Endothelial cell of umbilical vein (primary cell): ENCODE results near the gene ZFY. TPM values are rescaled to one million over a fixed set of nuclear protein-coding genes. Genes with fewer than 3 reads are reported as not detected.

Source experiments
- BruUV-seq: library from RNA; stranded (reverse); fragments of 400-500 nt; replicated peaks from 2 replicates; lab custom pipeline; 2021; lab: Mats Ljungman, UMichigan
- CTCF ChIA-PET: fragments of 300-600, 350-600 bp; sonication (Branson Sonifier 250); formaldehyde crosslinking; loops from one replicate; lab custom pipeline; 2021; ENCODE audit warnings: antibody characterized with exemption, inconsistent platforms; lab: Charles Lee
- POLR2A ChIA-PET: fragments of 300-600, 350-600 bp; sonication (Branson Sonifier 250); formaldehyde crosslinking; loops from one replicate; lab custom pipeline; 2021; ENCODE audit warnings: antibody characterized with exemption, inconsistent platforms; lab: Charles Lee
- DNase-seq: peaks from one replicate; pipeline ENCODE4 v3.0.0-alpha.2; 2011; ENCODE audit warnings: low read depth, low spot score
- FAIRE-seq: peaks from 2 replicates; lab custom pipeline; 2011; peaks lifted over from hg19 to GRCh38; lab: Jason Lieb, UNC
- H2AFZ ChIP-seq: 2 replicates; pipeline ENCODE4 v1.6.0; 2012; ENCODE audit warnings: low read depth, low read length, control low read depth, inconsistent platforms
- H3K27ac ChIP-seq: 2 replicates; pipeline ENCODE4 v1.5.1; 2011; ENCODE audit warnings: low read depth, mild to moderate bottlenecking, control low read depth, low read length, moderate library complexity; ENCODE audit not compliant: insufficient read depth
- H3K27me3 ChIP-seq, 2 experiments: 2 replicates each; pipeline versions ENCODE4 v1.6.0 to v1.6.1; 2011; ENCODE audit warnings: low read length in 2 of 2, mixed read lengths in 1 of 2; ENCODE audit not compliant: control insufficient read depth in 2 of 2, insufficient read depth in 2 of 2
- H3K36me3 ChIP-seq, 2 experiments: 2 replicates in 1 of 2; 3 replicates in 1 of 2; pipeline ENCODE4 v1.5.1; 2011; ENCODE audit warnings: low read length in 2 of 2, mild to moderate bottlenecking in 1 of 2, moderate library complexity in 1 of 2; ENCODE audit not compliant: control insufficient read depth in 2 of 2, insufficient read depth in 2 of 2; ENCODE audit errors: extremely low read depth in 1 of 2
- H3K4me1 ChIP-seq: 3 replicates; pipeline ENCODE4 v1.5.1; 2011; ENCODE audit warnings: mild to moderate bottlenecking, low read length; ENCODE audit not compliant: control insufficient read depth, insufficient read depth; ENCODE audit errors: extremely low read depth
- H3K4me2 ChIP-seq: 2 replicates; pipeline ENCODE4 v1.6.1; 2011; ENCODE audit warnings: low read length, control low read depth, mixed read lengths; ENCODE audit not compliant: insufficient read depth
- H3K4me3 ChIP-seq, 3 experiments: fragments of 200-600 bp in 1 of 3; sonication (generic), shearing (Covaris generic) in 1 of 3; replicated peaks in 1 of 3; 2 replicates each; pipeline ENCODE4 v1.5.1; 2011 to 2016; ENCODE audit warnings: control low read depth in 3 of 3, low read length in 3 of 3, mild to moderate bottlenecking in 2 of 3, inconsistent platforms in 1 of 3, low read depth in 1 of 3, moderate library complexity in 1 of 3; ENCODE audit not compliant: insufficient read depth in 1 of 3
- H3K79me2 ChIP-seq: 2 replicates; pipeline ENCODE4 v1.6.0; 2012; ENCODE audit warnings: low read length, inconsistent platforms; ENCODE audit not compliant: control insufficient read depth, insufficient read depth
- H3K9ac ChIP-seq: replicated peaks from 2 replicates; pipeline ENCODE3; 2011; ENCODE audit warnings: low read length, control low read depth; ENCODE audit not compliant: insufficient read depth; ENCODE audit errors: extremely low read depth
- H3K9me1 ChIP-seq: replicated peaks from 3 replicates; pipeline ENCODE4 v1.6.0; 2011; ENCODE audit warnings: mild to moderate bottlenecking, low read length; ENCODE audit not compliant: control insufficient read depth, insufficient read depth; ENCODE audit errors: extremely low read depth
- H3K9me3 ChIP-seq: replicated peaks from 2 replicates; pipeline ENCODE4 v1.5.1; 2012; ENCODE audit warnings: low read length, inconsistent platforms; ENCODE audit not compliant: control insufficient read depth, insufficient read depth
- H4K20me1 ChIP-seq: replicated peaks from 2 replicates; pipeline ENCODE3; 2011; ENCODE audit warnings: mild to moderate bottlenecking, low read length; ENCODE audit not compliant: control insufficient read depth, insufficient read depth; ENCODE audit errors: extremely low read depth
- CTCF ChIP-seq, 2 donors: IDR thresholded peaks; 1 replicate in 1 of 2; 2 replicates in 1 of 2; pipeline ENCODE4 v1.5.1; 2011; ENCODE audit warnings: low read length in 2 of 2, mild to moderate bottlenecking in 2 of 2, moderate library complexity in 2 of 2, control low read depth in 1 of 2, inconsistent platforms in 1 of 2, low read depth in 1 of 2; ENCODE audit not compliant: insufficient read depth in 1 of 2; ENCODE audit errors: extremely low read depth in 1 of 2
- EZH2 ChIP-seq: IDR thresholded peaks from 2 replicates; pipeline ENCODE4 v1.6.1; 2012; ENCODE audit warnings: borderline replicate concordance, low read depth, mild to moderate bottlenecking, moderate library complexity, low read length, inconsistent platforms; ENCODE audit not compliant: severe bottlenecking
- FOS ChIP-seq: IDR thresholded peaks from 2 replicates; pipeline ENCODE4 v1.6.1; 2011; ENCODE audit warnings: mild to moderate bottlenecking, low read length, moderate library complexity, borderline replicate concordance; ENCODE audit not compliant: insufficient read depth
- GATA2 ChIP-seq: IDR thresholded peaks from 2 replicates; pipeline ENCODE4 v1.7.0; 2011; ENCODE audit warnings: low read depth, mild to moderate bottlenecking, moderate library complexity, mixed read lengths, low read length; ENCODE audit not compliant: insufficient read length, insufficient read depth
- JUN ChIP-seq: IDR thresholded peaks from 2 replicates; pipeline ENCODE4 v1.6.1; 2011; ENCODE audit warnings: borderline replicate concordance, low read depth; ENCODE audit not compliant: insufficient read length, insufficient read depth
- MAX ChIP-seq: IDR thresholded peaks from 2 replicates; pipeline ENCODE4 v1.6.1; 2011; ENCODE audit not compliant: insufficient read depth, insufficient read length
- MYC ChIP-seq: IDR thresholded peaks from one replicate; pipeline ENCODE4 v1.6.1; 2011; ENCODE audit warnings: mild to moderate bottlenecking, low read depth, low read length
- POLR2A ChIP-seq: IDR thresholded peaks from 2 replicates; pipeline ENCODE4 v1.6.1; 2012; ENCODE audit warnings: low read depth, mild to moderate bottlenecking, control low read depth, low read length
- POLR2AphosphoS5 ChIP-seq: IDR thresholded peaks from 2 replicates; pipeline ENCODE4 v1.6.1; 2012; ENCODE audit warnings: low read depth, mild to moderate bottlenecking, control low read depth, low read length, moderate library complexity; ENCODE audit not compliant: insufficient read depth
- dilution Hi-C: fragments of 300-500 bp; cut with MboI; formaldehyde crosslinking; loops from one replicate; pipeline ENCODE4 v1.15.0; 2019; ENCODE audit warnings: low sequenced_read_pairs; ENCODE audit not compliant: extremely low pct_ligation_motif_present
- intact Hi-C: fragments of 100-400 bp; cut with micrococcal nuclease; formaldehyde crosslinking; loops from one replicate; pipeline ENCODE4 v1.10.0; 2022
- polyA plus RNA-seq, 4 experiments: library from polyadenylated mRNA; depleted of rRNA in 3 of 4; stranded (reverse) in 3 of 4; unstranded in 1 of 4; fragments of >200 nt; gene quantifications; 2 replicates each; pipeline versions ENCODE4 v1.2.1 to v1.2.3, GENCODE V29; 2011 to 2012; ENCODE audit warnings: missing spikeins in 1 of 4
- total RNA-seq: library from RNA; stranded (reverse); gene quantifications from 2 replicates; pipeline ENCODE4 v1.2.3, GENCODE V29; 2021

ZFY gene
- total and polyA plus RNA-seq, 2 donors (not counting 3 experiments of a cell fraction or from before 2014, with no cell fraction given), result 3.1 to 10.8 TPM

- Histone ChIP-seq H3K27ac (no peak overlapping the region), H3K27me3 (no peaks in the 10 kb centered on the region), H3K4me3 (no peak overlapping the region), H3K4me2 (no peak overlapping the region), H3K79me2 (no peaks in the 10 kb centered on the region), H3K9ac (no peak overlapping the region), H3K36me3 (no peaks in the 10 kb centered on the region), H3K9me1 (no peaks in the 10 kb centered on the region), H3K9me3 (no peaks in the 10 kb centered on the region), H3K4me1 (no peaks in the 10 kb centered on the region), H4K20me1 (no peaks in the 10 kb centered on the region), H2AFZ (no peak overlapping the region)
- DNase-seq (peak; percentile 27), FAIRE-seq (peak; percentile 64)
- dilution Hi-C loops, result no loop called here
- intact Hi-C loops, result no loop called here
- ChIA-PET POLR2A (no interaction called here), CTCF (interaction anchor here (1.1 kb wide), 1 partner anchor 10 kb away, joined by 5 read pairs; no protein-coding TSS in a partner anchor)
- BruUV-seq, result no TSS peak
- TF ChIP-seq MYC (no peak), CTCF (IDR thresholded peaks at IDR 0.05; ENCODE audit: extremely low read depth in 1 of 2, insufficient read depth in 1 of 2, low read depth in 1 of 2, low read length in 2 of 2) (peak; percentile 17 to 37), JUN (peak; percentile 22)
These were observed 21.9 kb upstream of the ZFY start for GRCh38 chrY:2913066-2913815.

GRCh38 chrY:2934078-2934477, 1.1 kb upstream of the ZFY start:
- TF ChIP-seq GATA2 (no peak), MAX (no peak), MYC (no peak), POLR2AphosphoS5 (no peak), JUN (no peak), POLR2A (no peak), EZH2 (no peak), CTCF (IDR thresholded peaks at IDR 0.05; ENCODE audit: extremely low read depth in 1 of 2, insufficient read depth in 1 of 2, low read depth in 1 of 2, low read length in 2 of 2) (no peak), FOS (no peak)
- dilution Hi-C loops, result no loop called here
- peaks cover 10% of the 10 kb centered on the region for H3K4me1 ChIP-seq
- H3K9me3 ChIP-seq, result no peaks in the 10 kb centered on the region
- peak overlapping the region; percentile 99 for H3K9ac ChIP-seq
- H3K4me3 ChIP-seq, result peak overlapping the region in 2 of 3 experiments; percentile 70 to 83
- H2AFZ ChIP-seq, result peak overlapping the region; percentile 30
- ChIA-PET CTCF (no interaction called here), POLR2A (no interaction called here)
- BruUV-seq, result no TSS peak
- FAIRE-seq (no peak), DNase-seq (peak; percentile 10)
- H3K36me3 ChIP-seq, result no peaks in the 10 kb centered on the region
- H3K9me1 ChIP-seq, result no peaks in the 10 kb centered on the region
- no peaks in the 10 kb centered on the region for H3K27me3 ChIP-seq
- H4K20me1 ChIP-seq, result no peaks in the 10 kb centered on the region
- intact Hi-C loops, result no loop called here
- peak overlapping the region; percentile 89 for H3K4me2 ChIP-seq
- H3K79me2 ChIP-seq, result peaks cover 29% of the 10 kb centered on the region
- H3K27ac ChIP-seq, result peak overlapping the region; percentile 99
